ENCODE results near the gene MTIF3.

DNA sequence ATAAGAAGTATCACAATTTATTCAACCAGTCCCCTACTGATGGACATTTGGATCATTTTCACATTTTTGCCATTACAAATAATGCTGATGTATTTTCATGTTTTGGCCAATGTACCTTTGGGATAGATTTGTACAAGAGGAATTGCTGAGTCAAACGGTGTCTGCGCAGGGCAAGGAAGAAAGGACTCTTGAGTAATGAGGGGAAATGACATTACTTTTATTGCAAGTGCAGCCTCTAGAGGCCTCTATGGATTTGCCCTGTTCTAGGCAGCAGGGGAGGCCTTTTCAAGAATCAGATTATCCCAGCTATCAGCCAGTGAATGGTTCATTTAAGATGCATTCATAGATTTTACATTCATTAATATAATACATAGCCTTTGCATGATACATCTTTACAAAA is 58.9 kb downstream of the MTIF3 start:
- TF ChIP-seq POLR2AphosphoS5 (IDR thresholded peaks at IDR 0.05): no peak
- TF ChIP-seq POLR2A (IDR thresholded peaks at IDR 0.05): no peak
- TF ChIP-seq, protein P1, sequence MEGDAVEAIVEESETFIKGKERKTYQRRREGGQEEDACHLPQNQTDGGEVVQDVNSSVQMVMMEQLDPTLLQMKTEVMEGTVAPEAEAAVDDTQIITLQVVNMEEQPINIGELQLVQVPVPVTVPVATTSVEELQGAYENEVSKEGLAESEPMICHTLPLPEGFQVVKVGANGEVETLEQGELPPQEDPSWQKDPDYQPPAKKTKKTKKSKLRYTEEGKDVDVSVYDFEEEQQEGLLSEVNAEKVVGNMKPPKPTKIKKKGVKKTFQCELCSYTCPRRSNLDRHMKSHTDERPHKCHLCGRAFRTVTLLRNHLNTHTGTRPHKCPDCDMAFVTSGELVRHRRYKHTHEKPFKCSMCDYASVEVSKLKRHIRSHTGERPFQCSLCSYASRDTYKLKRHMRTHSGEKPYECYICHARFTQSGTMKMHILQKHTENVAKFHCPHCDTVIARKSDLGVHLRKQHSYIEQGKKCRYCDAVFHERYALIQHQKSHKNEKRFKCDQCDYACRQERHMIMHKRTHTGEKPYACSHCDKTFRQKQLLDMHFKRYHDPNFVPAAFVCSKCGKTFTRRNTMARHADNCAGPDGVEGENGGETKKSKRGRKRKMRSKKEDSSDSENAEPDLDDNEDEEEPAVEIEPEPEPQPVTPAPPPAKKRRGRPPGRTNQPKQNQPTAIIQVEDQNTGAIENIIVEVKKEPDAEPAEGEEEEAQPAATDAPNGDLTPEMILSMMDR (IDR thresholded peaks at IDR 0.05 in 8 of 11, conservative IDR thresholded peaks at IDR 0.05 in 3 of 11): no peak
